ENCODE measurements around the gene MEGF6. TPM values are rescaled to one million over a fixed set of nuclear protein-coding genes. Genes with fewer than 3 reads are reported as not detected.

MEGF6 gene
- total and polyA plus RNA-seq, 9 of the 15 experiments (the other 6 are each of a cell fraction or from before 2014, with no cell fraction given): 0.03 to 1.7 (median 0.24) TPM; not detected in 3

- no peak for TF ChIP-seq PRPF4 (IDR thresholded peaks at IDR 0.05; ENCODE audit: insufficient read depth, low read depth, low read length, poor library complexity, severe bottlenecking)
- TF ChIP-seq GABPB1 (CRISPR knock-in tag; IDR thresholded peaks at IDR 0.05): peak; percentile 97
- no peak for TF ChIP-seq BACH1 (tag; IDR thresholded peaks at IDR 0.05)
- peak; percentile 62; the same call in 1 of the 2 replicates for TF ChIP-seq PML (IDR thresholded peaks at IDR 0.05; ENCODE audit: low read length)
- TF ChIP-seq EZH2 (IDR thresholded peaks at IDR 0.05; ENCODE audit: borderline replicate concordance, low read depth, low read length): no peak
- TF ChIP-seq CCNT2 (IDR thresholded peaks at IDR 0.05; ENCODE audit: borderline replicate concordance, extremely low read depth, insufficient read length, low read depth, low read length): peak; percentile 83
- TF ChIP-seq GABPB2 (CRISPR knock-in tag; conservative IDR thresholded peaks at IDR 0.05): no peak
- no peak for TF ChIP-seq SNAPC5 (CRISPR knock-in tag; IDR thresholded peaks at IDR 0.05)
- TF ChIP-seq MTA1 (IDR thresholded peaks at IDR 0.05; ENCODE audit: borderline replicate concordance): peak; percentile 88
- no peak for TF ChIP-seq TCF3 (CRISPR knock-in tag; IDR thresholded peaks at IDR 0.05)
- peak; percentile 82; the same call in 1 of the 2 replicates for TF ChIP-seq ELF2 (CRISPR knock-in tag; IDR thresholded peaks at IDR 0.05)
- TF ChIP-seq USF1 (CRISPR knock-in tag; IDR thresholded peaks at IDR 0.05): no peak
- TF ChIP-seq SNRNP70 (optimal IDR thresholded peaks at IDR 0.05; ENCODE audit: low read depth, low read length): no peak
- TF ChIP-seq PPARD (CRISPR knock-in tag; IDR thresholded peaks at IDR 0.05): no peak
- TF ChIP-seq PTRF (tag; IDR thresholded peaks at IDR 0.05): no peak
- no peak for TF ChIP-seq NFXL1 (CRISPR knock-in tag; IDR thresholded peaks at IDR 0.05)
- no peak for TF ChIP-seq HNRNPH1 (optimal IDR thresholded peaks at IDR 0.05; ENCODE audit: low read depth, low read length)
- no peak for TF ChIP-seq BRD9 (IDR thresholded peaks at IDR 0.05; ENCODE audit: low read depth, partially characterized antibody)
- no peak; a peak in 1 of 4 replicates for TF ChIP-seq KDM4B (IDR thresholded peaks at IDR 0.05; ENCODE audit: borderline replicate concordance in 2 of 2, low read depth in 1 of 2)
- TF ChIP-seq FIP1L1 (IDR thresholded peaks at IDR 0.05; ENCODE audit: low read depth, low read length, poor library complexity, severe bottlenecking): peak; percentile 54
- TF ChIP-seq MITF (IDR thresholded peaks at IDR 0.05): no peak
- no peak for TF ChIP-seq ZNF124 (CRISPR knock-in tag; IDR thresholded peaks at IDR 0.05)
- no peak for TF ChIP-seq NCOA2 (IDR thresholded peaks at IDR 0.05; ENCODE audit: partially characterized antibody in 2 of 2)
- no peak for TF ChIP-seq KLF10 (CRISPR knock-in tag; IDR thresholded peaks at IDR 0.05)
- TF ChIP-seq PRMT5 (CRISPR knock-in tag; IDR thresholded peaks at IDR 0.05): no peak
- peak; percentile 42; the same call in 1 of the 2 replicates for TF ChIP-seq POLR2AphosphoS5 (IDR thresholded peaks at IDR 0.05; ENCODE audit: control insufficient read depth, insufficient read depth, low read depth, low read length)
Observed at GRCh38 chr1:3649342-3650247, 38.3 kb upstream of the MEGF6 start, which contains the start of gene WRAP73 (continued).

All from K562 (cell line).